ENCODE results near the gene LCP1.

LCP1 gene

GRCh38 chr13:46127358-46128023 is 54.5 kb downstream of the LCP1 start:
- no peak for DNase-seq (ENCODE audit: low spot score)

DNA sequence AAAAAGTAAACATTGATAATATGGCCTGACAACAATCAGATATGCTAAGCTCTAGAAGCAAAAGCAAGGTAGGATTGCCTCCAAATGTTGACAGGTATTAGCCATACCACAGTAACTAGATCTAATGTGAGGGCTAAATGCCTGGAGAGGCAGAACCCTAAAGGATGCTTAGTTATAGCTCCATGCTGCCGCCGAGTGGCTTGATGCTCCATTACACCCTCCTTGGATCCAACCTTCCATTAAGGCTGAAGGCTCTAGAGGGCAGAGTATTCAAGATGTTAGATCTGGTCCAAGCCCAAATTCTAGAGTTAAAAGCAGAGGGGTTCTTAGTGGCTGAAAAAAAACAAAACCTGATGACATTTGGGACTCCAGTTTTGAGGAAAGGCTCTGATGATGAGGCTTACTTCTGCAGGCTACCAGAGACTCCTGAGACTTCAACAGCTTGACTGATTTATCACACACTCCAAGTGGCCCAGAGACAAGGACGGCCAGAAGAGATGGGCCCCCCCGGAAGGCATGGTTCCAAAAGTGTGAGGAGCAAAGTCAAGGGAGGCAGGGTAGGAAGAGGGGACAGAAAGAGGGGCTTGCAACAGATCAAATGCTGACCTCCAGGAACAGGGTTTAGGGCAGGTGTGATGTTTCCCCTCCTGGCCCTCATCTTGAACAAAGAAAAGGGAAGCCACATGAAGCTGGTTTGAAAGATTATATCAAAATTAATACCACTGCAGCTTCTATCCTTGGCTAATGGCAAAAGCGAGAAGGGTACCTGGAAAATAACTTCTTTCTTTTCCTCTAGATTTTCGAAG is 55.2 kb downstream of the LCP1 start:
- peak; percentile 81 for DNase-seq (ENCODE audit: low spot score)

GRCh38 chr13:46126056-46126455 is 55.9 kb downstream of the LCP1 start:
- no peak for DNase-seq (ENCODE audit: low spot score)

DNA sequence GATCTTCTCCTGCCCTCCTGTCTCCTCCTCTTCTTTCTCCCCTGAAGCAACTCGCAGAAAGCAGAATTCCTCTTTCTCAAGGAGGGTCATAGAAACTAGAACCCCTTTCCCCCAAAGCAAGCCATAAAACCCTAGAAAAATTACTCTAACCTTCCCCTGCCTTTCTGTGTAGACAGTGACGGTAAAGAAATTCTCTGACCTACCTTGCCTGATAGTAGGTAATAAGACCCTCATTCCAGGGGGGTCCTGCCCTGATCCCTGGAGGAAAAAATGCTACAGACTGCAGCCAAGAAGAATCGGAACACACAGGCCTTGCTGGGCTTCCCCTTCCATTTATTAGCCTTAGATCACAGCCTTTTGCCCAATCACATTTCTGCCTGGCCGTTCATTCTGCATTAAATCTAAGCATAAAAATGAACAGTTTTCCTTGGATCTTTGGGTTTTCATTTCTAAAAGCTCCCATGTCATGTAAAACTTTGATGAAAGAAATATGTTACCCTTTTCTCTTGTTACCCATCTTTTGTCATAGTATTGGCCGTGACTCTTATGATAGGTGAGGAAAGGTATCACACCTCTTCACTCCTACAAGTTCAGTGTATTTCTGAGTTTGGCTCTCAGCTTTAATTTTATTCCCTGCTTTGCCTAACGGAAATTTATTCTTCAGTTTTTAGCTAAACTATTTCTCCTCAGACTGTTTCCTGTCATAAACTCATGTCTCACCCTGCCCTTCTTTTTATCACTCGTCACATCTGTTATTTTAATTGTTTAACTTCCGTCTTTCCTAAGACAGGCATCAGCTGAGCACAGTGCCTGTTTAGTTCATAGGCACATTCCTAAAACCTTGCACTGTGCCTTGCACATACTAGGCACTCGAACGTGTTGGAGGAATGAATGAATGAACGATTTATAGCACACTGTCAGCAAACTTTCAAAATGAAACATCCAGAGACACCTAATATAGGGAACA is 56.7 kb downstream of the LCP1 start:
- no peak for DNase-seq (ENCODE audit: low spot score)

DNA sequence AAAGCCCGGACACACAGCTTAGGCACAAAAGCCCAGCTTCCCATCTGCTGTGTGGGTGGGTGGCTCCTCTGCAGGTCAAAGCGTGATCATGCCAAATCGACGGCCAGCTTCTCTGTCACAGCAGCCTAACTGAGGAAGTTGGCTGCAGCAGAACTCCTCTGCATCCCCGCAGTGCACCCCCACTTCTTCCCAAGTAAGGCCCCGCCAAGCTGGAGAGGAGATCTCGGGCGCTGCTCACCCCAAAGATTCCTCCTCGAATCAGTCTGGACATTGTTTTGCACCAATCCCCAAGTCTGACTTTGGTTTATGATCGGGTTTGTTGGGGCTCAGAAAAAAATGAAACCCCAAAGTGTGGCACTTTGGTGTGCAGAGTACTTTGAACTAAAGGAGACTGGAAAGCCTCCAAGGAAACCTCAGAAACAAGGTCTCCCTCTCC is 57.4 kb downstream of the LCP1 start:
- no peak for DNase-seq (ENCODE audit: low spot score)

DNA sequence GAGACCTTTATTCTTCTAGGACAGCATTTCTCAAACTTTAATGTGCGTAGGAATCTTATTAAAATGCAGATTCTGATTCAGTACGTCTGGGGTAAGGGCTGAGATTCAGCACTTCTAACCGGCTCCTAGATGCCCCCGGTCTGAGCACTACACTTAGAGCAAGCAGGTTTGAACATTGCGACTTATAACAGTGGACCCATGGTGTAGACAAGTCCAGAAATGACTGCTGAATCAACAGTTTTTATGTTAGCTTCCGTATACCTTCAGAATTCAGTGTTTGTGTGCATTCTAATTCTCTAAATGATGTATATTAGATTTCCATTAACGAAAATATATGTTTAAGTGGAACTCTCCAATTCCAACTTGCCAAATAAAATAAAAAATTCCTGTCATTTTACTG is 59.7 kb downstream of the LCP1 start:
- no peak for DNase-seq (ENCODE audit: low spot score)

- DNase-seq (ENCODE audit: low spot score): no peak
Observed at GRCh38 chr13:46121597-46122163, 60.3 kb downstream of the LCP1 start.

- DNase-seq (ENCODE audit: low spot score): no peak
Observed at GRCh38 chr13:46121033-46121432, 60.9 kb downstream of the LCP1 start.

- DNase-seq (ENCODE audit: low spot score): no peak
Observed at GRCh38 chr13:46119883-46120614, 61.9 kb downstream of the LCP1 start.

DNA sequence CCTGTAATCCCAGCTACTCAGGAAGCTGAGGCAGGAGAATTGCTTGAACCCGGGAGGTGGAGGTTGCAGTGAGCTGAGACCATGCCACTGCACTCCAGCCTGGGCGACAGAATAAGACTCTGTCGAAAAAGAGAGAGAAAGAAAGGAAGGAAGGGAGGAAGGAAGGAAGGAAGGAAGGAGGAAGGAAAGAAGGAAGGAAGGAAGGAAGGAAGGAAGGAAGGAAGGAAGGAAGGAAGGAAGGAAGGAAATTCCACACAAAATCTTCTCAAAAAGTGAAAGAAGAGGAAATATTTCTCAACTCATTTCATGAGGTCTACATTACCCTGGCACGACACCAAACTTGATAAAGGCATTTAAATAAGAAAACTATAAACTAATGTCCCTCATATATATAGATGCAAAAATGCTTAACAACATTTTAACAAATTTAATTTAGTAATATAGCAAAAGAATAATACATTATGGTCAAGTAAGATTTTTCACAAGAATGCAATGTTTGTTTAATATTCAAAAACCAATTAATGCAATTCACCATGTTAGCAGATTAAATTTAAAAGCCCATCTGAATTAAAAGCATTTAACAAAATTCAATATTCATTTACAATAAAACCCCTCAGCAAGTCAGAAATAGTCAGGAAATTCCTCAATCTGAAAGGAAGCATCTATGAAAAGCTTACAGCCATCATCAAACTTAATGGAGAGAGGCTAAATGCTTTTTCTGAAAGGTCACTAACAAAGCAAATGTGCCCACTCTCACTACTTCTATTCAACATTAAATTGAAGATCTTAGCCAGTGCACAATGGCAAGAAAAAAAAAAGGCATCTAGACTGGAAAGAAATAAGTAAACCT is 65.1 kb downstream of the LCP1 start:
- DNase-seq (ENCODE audit: low spot score): no peak

GRCh38 chr13:46114613-46115012 is 67.4 kb downstream of the LCP1 start:
- no peak for DNase-seq (ENCODE audit: low spot score)

DNA sequence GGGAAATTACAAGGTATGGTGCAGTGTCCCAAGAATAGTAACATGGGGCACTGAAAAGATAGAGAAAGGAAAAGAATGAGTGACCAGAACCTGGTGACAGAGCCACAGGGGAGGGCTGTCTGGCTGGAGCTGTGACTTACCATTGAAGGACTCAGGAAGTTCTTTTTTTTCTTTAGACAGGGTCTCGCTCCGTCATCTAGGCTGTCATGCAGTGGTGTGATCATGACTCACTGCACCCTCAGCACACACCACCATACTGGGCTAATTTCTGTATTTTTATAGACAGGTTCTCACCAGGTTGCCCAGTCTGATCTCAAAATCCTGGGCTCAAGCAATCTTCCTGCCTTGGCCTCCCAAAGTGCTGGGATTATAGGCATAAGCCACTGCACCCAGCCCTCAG is 68.4 kb downstream of the LCP1 start:
- DNase-seq (ENCODE audit: low spot score): no peak

- no peak for DNase-seq (ENCODE audit: low spot score)
Observed at GRCh38 chr13:46111151-46111550, 70.8 kb downstream of the LCP1 start.

- DNase-seq (ENCODE audit: low spot score): no peak
Observed at GRCh38 chr13:46109451-46109850, 72.5 kb downstream of the LCP1 start.

GRCh38 chr13:46106839-46107371 is 75.1 kb downstream of the LCP1 start:
- DNase-seq (ENCODE audit: low spot score): no peak

GRCh38 chr13:46104868-46105267 is 77.1 kb downstream of the LCP1 start, which contains the start of gene CPB2:
CPB2 (minus strand) TSS chr13:46105033; CDS start chr13:46105009, 24 bp downstream.
- DNase-seq (ENCODE audit: low spot score): no peak

DNA sequence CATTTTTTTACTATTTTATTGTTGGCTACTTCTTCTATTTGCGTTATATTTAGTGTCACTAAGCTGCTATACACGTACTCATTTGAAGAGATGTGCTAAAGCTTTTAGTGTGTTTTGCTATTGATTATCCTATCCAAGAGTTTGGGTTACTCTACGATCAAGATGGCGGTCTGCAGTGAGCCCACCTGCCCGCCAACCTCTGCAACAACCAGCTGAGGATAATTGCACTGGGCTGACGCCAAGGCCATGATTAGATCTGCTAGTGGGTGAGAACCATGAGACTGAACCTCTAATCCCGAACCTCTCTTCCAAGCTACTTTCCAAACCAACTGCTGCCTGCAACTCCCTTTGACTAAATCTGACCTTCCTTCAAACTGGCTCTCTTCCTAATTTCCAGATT is 78.9 kb downstream of the LCP1 start:
- no peak for DNase-seq (ENCODE audit: low spot score)

GRCh38 chr13:46102255-46102605 is 79.7 kb downstream of the LCP1 start:
- no peak for DNase-seq (ENCODE audit: low spot score)

DNA sequence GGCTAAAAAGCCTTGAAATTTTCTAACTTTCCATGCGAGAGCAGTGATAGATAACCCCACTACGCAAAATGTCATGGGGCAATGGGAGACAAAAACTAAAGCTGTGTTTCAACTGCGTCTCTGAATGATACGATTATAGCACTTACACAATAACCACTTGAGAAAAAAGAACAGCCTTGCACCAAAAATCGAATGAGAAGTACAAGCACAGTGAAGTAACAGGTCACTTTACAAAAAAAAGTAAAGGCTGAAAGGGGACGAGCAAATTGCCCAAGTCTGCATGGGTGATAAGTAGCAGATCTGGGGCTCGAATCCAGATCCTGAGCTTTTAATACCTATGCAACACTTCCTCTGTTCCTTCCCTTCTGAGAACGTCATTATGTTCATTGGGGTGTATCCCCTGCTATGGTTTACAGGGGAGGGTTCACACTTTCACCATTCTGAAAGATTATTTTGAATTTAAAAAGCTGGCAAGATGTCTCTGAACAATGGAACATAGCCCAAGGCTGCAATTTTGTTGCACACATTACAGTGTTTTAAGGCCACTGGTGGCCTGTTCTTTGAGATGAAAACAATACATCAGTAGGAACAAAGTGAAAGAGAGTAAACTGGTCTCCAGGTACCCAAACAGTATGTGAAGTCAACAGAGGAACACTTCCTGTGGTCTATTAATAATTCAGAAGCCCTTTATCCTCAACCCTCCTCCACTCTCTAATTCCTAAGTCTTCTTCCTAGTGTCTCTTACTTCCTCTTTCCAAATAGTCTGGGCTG is 80.3 kb downstream of the LCP1 start:
- DNase-seq (ENCODE audit: low spot score): no peak

Measured in iPS-NIHi11 (cell line).